BE2C (cell line): ENCODE data around the gene TMEM144. TPM values are rescaled to one million over a fixed set of nuclear protein-coding genes. Genes with fewer than 3 reads are reported as not detected.
A peak's percentile ranks its signal among the peaks of the same experiment; 100 is the strongest.

Experiments used
- DNase-seq: peaks from one replicate; pipeline ENCODE4 v3.0.0-alpha.2; 2020
- H3K27me3 ChIP-seq: fragments of 250-450 bp; sonication (Bioruptor Pico); 2 replicates; pipeline ENCODE4 v1.5.1; 2020; ENCODE audit warnings: mild to moderate bottlenecking
- H3K36me3 ChIP-seq: fragments of 250-450 bp; sonication (Bioruptor Pico); 2 replicates; pipeline ENCODE4 v1.5.1; 2020; ENCODE audit warnings: mild to moderate bottlenecking
- H3K4me1 ChIP-seq: fragments of 250-450 bp; sonication (Bioruptor Pico); 2 replicates; pipeline ENCODE4 v1.5.1; 2020
- H3K4me3 ChIP-seq: 2 replicates; pipeline ENCODE4 v1.5.1; 2011; ENCODE audit warnings: low read depth, low read length
- H3K9me3 ChIP-seq: fragments of 250-450 bp; sonication (Bioruptor Pico); 2 replicates; pipeline ENCODE4 v1.5.1; 2020
- polyA plus RNA-seq: library from polyadenylated mRNA; unstranded; fragments of >200 nt; gene quantifications from one replicate; pipeline ENCODE4 v1.2.1, GENCODE V29; 2012; ENCODE audit warnings: low read depth, missing spikeins; ENCODE audit not compliant: insufficient read length, insufficient read depth
- TF ChIP-seq, protein P1 (sequence below): IDR thresholded peaks from 2 replicates; pipeline ENCODE4 v1.5.1; 2012; ENCODE audit warnings: mild to moderate bottlenecking, low read depth, low read length

Gene TMEM144
- polyA plus RNA-seq = 0.31 TPM

- Histone ChIP-seq H3K9me3 (no peaks in the 10 kb centered on the region), H3K36me3 (no peaks in the 10 kb centered on the region), H3K4me3 (peak within 1 kb of the TSS; percentile 49), H3K4me1 (no peaks in the 10 kb centered on the region), H3K27me3 (peaks cover 12% of the 10 kb centered on the region)
- TF ChIP-seq, protein P1, sequence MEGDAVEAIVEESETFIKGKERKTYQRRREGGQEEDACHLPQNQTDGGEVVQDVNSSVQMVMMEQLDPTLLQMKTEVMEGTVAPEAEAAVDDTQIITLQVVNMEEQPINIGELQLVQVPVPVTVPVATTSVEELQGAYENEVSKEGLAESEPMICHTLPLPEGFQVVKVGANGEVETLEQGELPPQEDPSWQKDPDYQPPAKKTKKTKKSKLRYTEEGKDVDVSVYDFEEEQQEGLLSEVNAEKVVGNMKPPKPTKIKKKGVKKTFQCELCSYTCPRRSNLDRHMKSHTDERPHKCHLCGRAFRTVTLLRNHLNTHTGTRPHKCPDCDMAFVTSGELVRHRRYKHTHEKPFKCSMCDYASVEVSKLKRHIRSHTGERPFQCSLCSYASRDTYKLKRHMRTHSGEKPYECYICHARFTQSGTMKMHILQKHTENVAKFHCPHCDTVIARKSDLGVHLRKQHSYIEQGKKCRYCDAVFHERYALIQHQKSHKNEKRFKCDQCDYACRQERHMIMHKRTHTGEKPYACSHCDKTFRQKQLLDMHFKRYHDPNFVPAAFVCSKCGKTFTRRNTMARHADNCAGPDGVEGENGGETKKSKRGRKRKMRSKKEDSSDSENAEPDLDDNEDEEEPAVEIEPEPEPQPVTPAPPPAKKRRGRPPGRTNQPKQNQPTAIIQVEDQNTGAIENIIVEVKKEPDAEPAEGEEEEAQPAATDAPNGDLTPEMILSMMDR = no peak
- DNase-seq = peak; percentile 62
Observed at GRCh38 chr4:158209825-158210807, at the start of gene TMEM144. TSS of gene TMEM144 (plus strand) at chr4:158210486. CDS start at chr4:158212668, 2,182 bp downstream.

DNA sequence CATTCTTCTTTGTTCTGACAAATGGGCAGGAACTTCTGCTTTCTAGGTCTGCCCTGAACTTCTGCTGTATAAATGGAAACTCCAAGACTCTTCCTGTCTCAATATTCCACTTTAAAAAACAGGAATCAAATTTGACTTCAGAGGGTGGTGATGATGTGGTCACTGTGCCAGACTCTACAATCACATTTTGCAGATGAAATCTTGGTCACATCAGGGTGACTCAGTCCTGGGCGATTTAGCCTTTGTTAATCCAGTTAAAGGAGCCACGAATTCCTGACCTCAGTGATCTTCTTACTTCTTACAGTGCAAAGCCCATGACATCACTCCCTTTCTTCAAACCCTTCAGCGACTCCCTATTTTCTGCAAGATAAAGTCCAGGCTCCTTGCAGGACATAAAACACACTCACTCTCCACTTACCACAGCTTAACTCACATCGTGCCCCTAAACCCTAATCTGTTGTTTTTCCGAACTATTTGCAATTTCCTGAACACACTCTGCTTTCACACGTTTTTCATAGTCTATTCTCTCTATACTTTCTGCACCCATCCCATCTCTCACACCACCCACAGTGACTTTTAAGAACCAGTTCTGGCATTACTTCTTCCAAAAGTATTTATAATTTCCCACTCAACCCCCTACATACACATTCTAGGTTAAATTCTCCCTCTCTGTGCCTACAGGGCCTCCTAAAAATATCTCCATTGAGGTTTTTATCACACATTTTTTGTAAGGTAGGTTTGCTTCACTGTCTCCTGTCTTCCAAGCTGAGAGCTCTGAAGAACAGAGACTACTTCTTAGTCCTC, 48.5 kb upstream of the TMEM144 start:
- no peak for DNase-seq
- H3K9me3 ChIP-seq = no peaks in the 10 kb centered on the region
- no peaks in the 10 kb centered on the region for H3K4me1 ChIP-seq
- no peak overlapping the region for H3K4me3 ChIP-seq
- no peaks in the 10 kb centered on the region for H3K27me3 ChIP-seq
- TF ChIP-seq, protein P1 = no peak
- H3K36me3 ChIP-seq = no peaks in the 10 kb centered on the region

GRCh38 chr4:158162631-158163030, 47.7 kb upstream of the TMEM144 start:
- DNase-seq = no peak
- Histone ChIP-seq H3K4me1 (no peaks in the 10 kb centered on the region), H3K36me3 (no peaks in the 10 kb centered on the region), H3K27me3 (no peaks in the 10 kb centered on the region), H3K9me3 (no peaks in the 10 kb centered on the region), H3K4me3 (no peak overlapping the region)
- TF ChIP-seq, protein P1 = no peak

DNA sequence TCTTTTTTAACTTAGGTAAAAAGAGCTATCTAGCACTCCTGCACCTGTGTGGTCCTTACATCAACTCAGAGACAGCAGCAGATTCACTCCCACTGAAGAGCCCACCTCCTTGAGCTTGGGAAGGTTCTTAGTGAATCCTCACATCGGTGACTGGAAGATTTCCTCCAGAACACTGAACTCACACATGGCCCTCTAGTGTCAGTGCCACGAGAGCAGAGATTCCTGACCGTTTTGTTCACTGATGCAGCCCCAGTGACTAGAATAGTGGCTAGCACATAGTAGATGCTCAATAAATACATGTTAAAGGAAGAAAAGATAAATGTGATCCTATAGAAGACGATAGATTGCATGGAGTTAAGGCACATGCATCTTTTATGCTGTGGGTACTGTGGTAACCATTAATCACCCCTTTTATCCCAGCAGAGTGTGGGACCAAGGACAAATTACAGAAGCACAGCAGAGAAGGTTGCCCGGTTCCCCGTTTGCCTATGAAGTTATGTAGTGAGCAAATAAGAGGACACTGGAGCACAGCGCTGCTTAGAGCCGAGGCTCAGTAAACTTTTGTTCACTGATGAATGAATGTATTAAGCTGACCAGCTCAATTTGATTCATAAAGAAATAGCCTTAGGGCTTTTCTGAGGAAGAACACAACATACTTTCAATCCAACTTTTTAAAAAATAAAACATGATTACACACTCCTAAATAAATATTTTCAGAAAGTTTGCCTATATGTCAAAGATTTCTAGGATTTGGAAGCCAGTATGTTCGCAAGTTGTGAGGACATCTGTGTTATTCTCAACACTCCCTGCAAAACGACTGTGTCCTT, 46.1 kb upstream of the TMEM144 start:
- H3K9me3 ChIP-seq = no peaks in the 10 kb centered on the region
- no peaks in the 10 kb centered on the region for H3K36me3 ChIP-seq

GRCh38 chr4:158164768-158165213, 45.5 kb upstream of the TMEM144 start:
- TF ChIP-seq, protein P1 = no peak
- Histone ChIP-seq H3K4me3 (no peak overlapping the region), H3K36me3 (no peaks in the 10 kb centered on the region), H3K27me3 (no peaks in the 10 kb centered on the region), H3K9me3 (no peaks in the 10 kb centered on the region), H3K4me1 (no peaks in the 10 kb centered on the region; the same call in 1 of the 2 replicates)
- no peak for DNase-seq

More for the DNA sequence above, 46.1 kb upstream of the TMEM144 start:
- Histone ChIP-seq H3K4me1 (no peaks in the 10 kb centered on the region), H3K27me3 (no peaks in the 10 kb centered on the region), H3K4me3 (no peak overlapping the region)
- TF ChIP-seq, protein P1 = no peak
- no peak for DNase-seq
